BE2C (cell line): ENCODE results near the gene P2RY14.
"Not testable (repeated sequence)": the region's sequence is repeated elsewhere in the genome, so short reads cannot be mapped to it uniquely, and the experiment has no call there.

ENCODE experiments used
- DNase-seq: peaks from one replicate; pipeline ENCODE4 v3.0.0-alpha.2; 2020
- H3K27me3 ChIP-seq: fragments of 250-450 bp; sonication (Bioruptor Pico); 2 replicates; pipeline ENCODE4 v1.5.1; 2020; ENCODE audit warnings: mild to moderate bottlenecking
- H3K36me3 ChIP-seq: fragments of 250-450 bp; sonication (Bioruptor Pico); 2 replicates; pipeline ENCODE4 v1.5.1; 2020; ENCODE audit warnings: mild to moderate bottlenecking
- H3K4me1 ChIP-seq: fragments of 250-450 bp; sonication (Bioruptor Pico); 2 replicates; pipeline ENCODE4 v1.5.1; 2020
- H3K4me3 ChIP-seq: 2 replicates; pipeline ENCODE4 v1.5.1; 2011; ENCODE audit warnings: low read depth, low read length
- H3K9me3 ChIP-seq: fragments of 250-450 bp; sonication (Bioruptor Pico); 2 replicates; pipeline ENCODE4 v1.5.1; 2020
- CTCF ChIP-seq: IDR thresholded peaks from 2 replicates; pipeline ENCODE4 v1.5.1; 2012; ENCODE audit warnings: mild to moderate bottlenecking, low read depth, low read length

The P2RY14 gene

GRCh38 chr3:151265166-151265565, 13.2 kb downstream of the P2RY14 start:
- no peak overlapping the region for H3K4me3 ChIP-seq
- DNase-seq, result no peak
- TF ChIP-seq CTCF, result no peak
- H3K9me3 ChIP-seq, result no peaks in the 10 kb centered on the region
- H3K4me1 ChIP-seq, result no peaks in the 10 kb centered on the region
- H3K36me3 ChIP-seq, result no peaks in the 10 kb centered on the region
- H3K27me3 ChIP-seq, result no peaks in the 10 kb centered on the region

GRCh38 chr3:151264605-151265004, 13.7 kb downstream of the P2RY14 start:
- no peak for TF ChIP-seq CTCF
- H3K36me3 ChIP-seq, result no peaks in the 10 kb centered on the region
- H3K4me3 ChIP-seq, result no peak overlapping the region
- no peaks in the 10 kb centered on the region for H3K27me3 ChIP-seq
- no peaks in the 10 kb centered on the region for H3K9me3 ChIP-seq
- H3K4me1 ChIP-seq, result no peaks in the 10 kb centered on the region
- no peak for DNase-seq

- TF ChIP-seq CTCF, result no peak
- Histone ChIP-seq H3K36me3 (no peaks in the 10 kb centered on the region), H3K27me3 (no peaks in the 10 kb centered on the region), H3K4me3 (no peak overlapping the region), H3K9me3 (no peaks in the 10 kb centered on the region), H3K4me1 (no peaks in the 10 kb centered on the region)
- no peak for DNase-seq
Measured at GRCh38 chr3:151262871-151263525, 15.3 kb downstream of the P2RY14 start.

- Histone ChIP-seq H3K4me1 (no peaks in the 10 kb centered on the region), H3K4me3 (no peak overlapping the region), H3K36me3 (no peaks in the 10 kb centered on the region), H3K27me3 (no peaks in the 10 kb centered on the region), H3K9me3 (no peaks in the 10 kb centered on the region)
- DNase-seq, result no peak
- no peak for TF ChIP-seq CTCF
Measured at GRCh38 chr3:151259664-151260063, 18.7 kb downstream of the P2RY14 start.

- Histone ChIP-seq H3K4me1 (no peaks in the 10 kb centered on the region), H3K36me3 (no peaks in the 10 kb centered on the region), H3K4me3 (no peak overlapping the region), H3K27me3 (no peaks in the 10 kb centered on the region), H3K9me3 (no peaks in the 10 kb centered on the region)
- DNase-seq, result no peak
- TF ChIP-seq CTCF, result no peak
Measured at GRCh38 chr3:151256749-151257148, 21.6 kb downstream of the P2RY14 start.

- no peaks in the 10 kb centered on the region for H3K36me3 ChIP-seq
- H3K4me1 ChIP-seq, result no peaks in the 10 kb centered on the region
- H3K9me3 ChIP-seq, result no peaks in the 10 kb centered on the region
- no peak for TF ChIP-seq CTCF
- DNase-seq, result no peak
- no peaks in the 10 kb centered on the region for H3K27me3 ChIP-seq
- H3K4me3 ChIP-seq, result no peak overlapping the region
Measured at GRCh38 chr3:151248772-151249337, 29.5 kb downstream of the P2RY14 start.

- not testable (repeated sequence) for H3K4me1 ChIP-seq, H3K27me3 ChIP-seq, H3K9me3 ChIP-seq, H3K36me3 ChIP-seq, H3K4me3 ChIP-seq, DNase-seq
Measured at GRCh38 chr3:151242006-151242405, 36.3 kb downstream of the P2RY14 start.
